Omental fat pad (tissue), 4 donors: ENCODE data around the gene METTL14. TPM values are rescaled to one million over a fixed set of nuclear protein-coding genes. Genes with fewer than 3 reads are reported as not detected.
"Not testable (repeated sequence)": the region's sequence is repeated elsewhere in the genome, so short reads cannot be mapped to it uniquely, and the experiment has no call there.

Source experiments
- ATAC-seq: fragments of 150-250 bp; one replicate; pipeline ENCODE4 v1.9.1; 2016; ENCODE audit warnings: mild to moderate bottlenecking, moderate library complexity; ENCODE audit not compliant: low FRiP score
- DNase-seq: peaks from one replicate; pipeline ENCODE4 v3.0.0-alpha.2; 2019; ENCODE audit warnings: low spot score
- total RNA-seq, 4 donors: library from RNA; depleted of rRNA; stranded (reverse); fragments of >200 nt; gene quantifications; one replicate each; pipeline ENCODE4 v1.1.0, GENCODE V29; 2016
- TF ChIP-seq, protein P1 (sequence below), 3 donors: fragments of 450-650 bp; IDR thresholded peaks; one replicate each; pipeline ENCODE4 v1.5.1; 2016 to 2017; ENCODE audit warnings: antibody characterized with exemption in 3 of 3, mild to moderate bottlenecking in 3 of 3, moderate library complexity in 2 of 3

The METTL14 gene
- total RNA-seq: 10 to 100 TPM; 24.4 to 67.8 (median 31.7) TPM

DNA sequence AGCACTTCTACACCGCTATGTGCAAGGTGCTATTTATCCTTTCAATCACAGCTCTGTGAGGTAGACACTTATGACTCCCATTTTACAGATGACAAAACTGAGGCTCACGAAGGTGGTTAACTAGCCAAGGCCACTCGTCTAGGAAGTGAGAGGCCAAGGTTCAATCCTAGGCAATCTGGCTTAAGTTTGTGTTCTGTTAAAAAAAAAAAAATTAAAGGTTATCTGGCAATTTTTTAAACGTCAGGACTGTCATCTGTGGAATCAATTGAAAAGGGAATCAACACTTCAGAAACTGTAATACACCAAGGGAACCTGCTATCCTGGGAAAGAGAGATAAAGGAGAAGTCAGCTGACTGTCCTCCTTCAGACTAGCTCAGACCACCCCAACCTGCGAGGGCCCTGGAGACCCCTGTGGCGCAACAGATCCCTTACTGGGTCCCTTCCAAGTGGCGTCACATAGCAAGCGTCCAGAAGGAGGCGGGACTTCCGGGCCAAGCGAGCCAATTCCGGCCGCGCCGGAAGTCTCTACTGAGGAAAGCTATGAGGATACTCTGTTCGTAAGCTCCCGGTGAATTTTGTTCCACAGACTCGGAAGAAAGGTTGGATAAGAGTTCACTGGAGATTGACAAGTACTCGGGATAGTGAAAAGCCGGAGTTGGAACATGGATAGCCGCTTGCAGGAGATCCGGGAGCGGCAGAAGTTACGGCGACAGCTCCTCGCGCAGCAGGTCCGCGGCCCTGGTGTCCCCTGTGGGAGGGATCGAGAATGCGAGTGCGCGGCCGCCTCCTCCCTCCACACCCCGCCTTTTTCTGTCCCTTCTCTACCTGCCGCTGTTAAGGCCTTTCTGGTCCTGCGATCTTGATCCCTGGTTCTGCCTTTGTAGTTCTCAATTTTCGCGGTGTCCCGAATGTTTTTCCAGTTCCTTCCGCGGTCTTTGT lies at the start of gene METTL14:
Gene METTL14 (plus strand): TSS at position 520 of the 939 bp plus-strand sequence. CDS start 143 bp downstream, at position 663.
- ATAC-seq: peak; percentile 98
- peak; percentile 91 for DNase-seq
- TF ChIP-seq, protein P1, sequence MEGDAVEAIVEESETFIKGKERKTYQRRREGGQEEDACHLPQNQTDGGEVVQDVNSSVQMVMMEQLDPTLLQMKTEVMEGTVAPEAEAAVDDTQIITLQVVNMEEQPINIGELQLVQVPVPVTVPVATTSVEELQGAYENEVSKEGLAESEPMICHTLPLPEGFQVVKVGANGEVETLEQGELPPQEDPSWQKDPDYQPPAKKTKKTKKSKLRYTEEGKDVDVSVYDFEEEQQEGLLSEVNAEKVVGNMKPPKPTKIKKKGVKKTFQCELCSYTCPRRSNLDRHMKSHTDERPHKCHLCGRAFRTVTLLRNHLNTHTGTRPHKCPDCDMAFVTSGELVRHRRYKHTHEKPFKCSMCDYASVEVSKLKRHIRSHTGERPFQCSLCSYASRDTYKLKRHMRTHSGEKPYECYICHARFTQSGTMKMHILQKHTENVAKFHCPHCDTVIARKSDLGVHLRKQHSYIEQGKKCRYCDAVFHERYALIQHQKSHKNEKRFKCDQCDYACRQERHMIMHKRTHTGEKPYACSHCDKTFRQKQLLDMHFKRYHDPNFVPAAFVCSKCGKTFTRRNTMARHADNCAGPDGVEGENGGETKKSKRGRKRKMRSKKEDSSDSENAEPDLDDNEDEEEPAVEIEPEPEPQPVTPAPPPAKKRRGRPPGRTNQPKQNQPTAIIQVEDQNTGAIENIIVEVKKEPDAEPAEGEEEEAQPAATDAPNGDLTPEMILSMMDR (IDR thresholded peaks at IDR 0.05): no peak

- DNase-seq, ATAC-seq: not testable (repeated sequence)
Measured at GRCh38 chr4:118636126-118636525, 49.1 kb upstream of the METTL14 start.

DNA sequence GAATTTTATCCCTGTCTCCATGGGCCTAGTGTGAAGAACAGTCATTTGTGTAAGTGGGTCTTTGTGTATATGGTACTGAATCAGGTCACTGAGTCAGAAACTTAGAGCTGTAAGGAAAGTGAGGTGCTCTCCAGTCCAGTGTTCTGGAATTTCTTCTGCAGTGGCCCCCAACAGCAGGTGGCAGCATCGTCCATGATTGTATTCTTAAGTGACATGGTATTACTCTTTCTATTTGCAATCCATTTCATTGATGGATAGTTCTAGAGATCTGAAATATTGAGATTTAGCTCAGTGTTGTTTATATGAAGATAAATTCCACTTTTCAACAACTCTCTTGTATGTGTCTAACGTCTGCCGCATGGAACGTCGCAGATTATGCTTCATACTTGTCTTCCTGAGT lies 20.5 kb upstream of the METTL14 start:
- not testable (repeated sequence) for ATAC-seq, DNase-seq

- not testable (repeated sequence) for ATAC-seq, DNase-seq
Measured at GRCh38 chr4:118669220-118669619, 16.0 kb upstream of the METTL14 start.

- not testable (repeated sequence) for ATAC-seq
Measured at GRCh38 chr4:118670968-118671367, 14.2 kb upstream of the METTL14 start.

GRCh38 chr4:118676128-118676527 lies 9.1 kb upstream of the METTL14 start:
- no peak for DNase-seq
- ATAC-seq: no peak
- TF ChIP-seq, protein P1 (IDR thresholded peaks at IDR 0.05): no peak

More at GRCh38 chr4:118670968-118671367, 14.2 kb upstream of the METTL14 start:
- DNase-seq: not testable (repeated sequence)

GRCh38 chr4:118680808-118681207 lies 4.4 kb upstream of the METTL14 start:
- TF ChIP-seq, protein P1 (IDR thresholded peaks at IDR 0.05): no peak
- DNase-seq (no peak), ATAC-seq (no peak)

DNA sequence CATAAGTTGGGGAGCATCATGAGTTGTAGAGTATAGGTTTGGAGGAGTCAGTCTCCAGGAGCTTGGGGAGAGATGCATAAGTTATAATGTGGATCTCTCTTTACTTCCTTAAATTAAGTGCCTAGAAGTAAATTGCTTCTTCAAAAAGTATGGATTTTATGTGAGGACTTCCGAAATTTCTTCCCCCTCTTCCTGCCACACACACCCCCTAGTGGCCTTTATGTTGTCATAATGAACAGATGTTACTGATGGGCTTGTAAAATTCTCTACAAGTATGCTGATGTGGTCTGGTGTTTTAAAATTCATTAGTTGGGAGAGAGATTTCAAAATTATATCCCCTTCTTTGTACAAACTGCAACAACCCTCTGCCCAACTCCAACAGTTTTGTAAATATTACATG lies 2.3 kb upstream of the METTL14 start:
- no peak for ATAC-seq
- no peak for DNase-seq
- TF ChIP-seq, protein P1 (IDR thresholded peaks at IDR 0.05): no peak

DNA sequence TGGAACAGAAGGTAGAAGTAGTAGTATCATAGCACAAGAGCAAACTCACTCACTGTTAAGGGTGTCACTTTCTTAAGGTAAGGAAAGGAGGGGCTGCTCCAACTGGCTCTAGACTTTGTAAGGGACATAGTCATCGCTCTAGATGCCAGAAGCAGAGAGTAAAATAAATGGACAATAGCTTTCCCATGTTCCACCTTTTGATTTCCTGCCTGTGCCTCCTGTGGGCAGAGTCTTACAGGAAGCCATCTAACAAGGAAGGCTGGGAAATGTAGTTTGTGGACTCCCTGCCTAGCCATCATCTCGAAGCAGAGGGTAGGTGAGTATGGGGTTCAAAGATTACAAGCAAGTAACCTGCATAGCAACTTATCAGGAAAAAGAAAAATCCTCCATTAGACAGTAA lies 1.7 kb upstream of the METTL14 start:
- TF ChIP-seq, protein P1 (IDR thresholded peaks at IDR 0.05): no peak
- no peak for ATAC-seq
- DNase-seq: no peak
